ENCODE results near the gene SHROOM3. TPM values are rescaled to one million over a fixed set of nuclear protein-coding genes. Genes with fewer than 3 reads are reported as not detected.

Gene SHROOM3
- total and polyA plus RNA-seq, 4 donors = 4.7 to 25.8 (median 8.7) TPM

- TF ChIP-seq ATF3 (IDR thresholded peaks at IDR 0.05) (peak; percentile 54), FOXA2 (IDR thresholded peaks at IDR 0.05) (no peak), JUND (IDR thresholded peaks at IDR 0.05) (peak; percentile 87 to 90), EGR1 (IDR thresholded peaks at IDR 0.05; ENCODE audit: low read depth in 2 of 2) (no peak), RXRA (IDR thresholded peaks at IDR 0.05) (peak; percentile 85 to 88), FOXA1 (IDR thresholded peaks at IDR 0.05) (no peak), MAX (IDR thresholded peaks at IDR 0.05) (peak; percentile 36)
Observed at GRCh38 chr4:76525751-76526150, 90.7 kb downstream of the SHROOM3 start (continued).

DNA sequence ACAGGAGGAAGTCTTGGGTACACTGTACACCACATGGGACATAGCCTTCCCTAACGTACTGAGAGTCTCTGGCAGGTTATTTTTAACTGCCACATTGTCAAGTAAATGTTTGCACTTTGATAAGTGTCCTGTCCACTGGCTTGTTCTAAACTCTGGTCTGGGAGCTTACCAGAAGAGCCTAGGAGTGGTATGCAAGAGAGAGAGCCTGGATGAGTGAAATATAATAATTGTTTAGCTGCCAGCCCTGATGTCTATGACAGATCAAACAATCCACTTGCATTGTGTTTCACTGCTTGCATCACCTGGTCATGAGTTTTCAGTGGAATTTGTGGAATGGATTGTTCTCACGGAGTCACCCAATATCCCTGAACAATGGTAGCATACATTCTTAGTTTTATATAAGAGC lies 91.6 kb downstream of the SHROOM3 start:
- DNase-seq (ENCODE audit: low spot score) = no peak
- H3K4me3 ChIP-seq (ENCODE audit: low read depth in 1 of 3, low read length in 3 of 3) = no peak overlapping the region
- TF ChIP-seq GABPA (IDR thresholded peaks at IDR 0.05 in 1 of 2, conservative IDR thresholded peaks at IDR 0.05 in 1 of 2) (peak in 1 of 2 donors; percentile 30), EGR1 (IDR thresholded peaks at IDR 0.05; ENCODE audit: low read depth in 2 of 2) (peak in 1 of 2 donors; percentile 35), HNF4A (conservative IDR thresholded peaks at IDR 0.05) (peak; percentile 84 to 87), YY1 (IDR thresholded peaks at IDR 0.05) (peak; percentile 89), HNF4G (IDR thresholded peaks at IDR 0.05) (peak; percentile 68), TAF1 (conservative IDR thresholded peaks at IDR 0.05) (peak; percentile 87), FOXA1 (IDR thresholded peaks at IDR 0.05) (peak; percentile 71), REST (IDR thresholded peaks at IDR 0.05) (peak; percentile 80), MAX (IDR thresholded peaks at IDR 0.05) (peak; percentile 83), SP1 (IDR thresholded peaks at IDR 0.05) (peak; percentile 91), RXRA (IDR thresholded peaks at IDR 0.05) (peak; percentile 78 to 86), RAD21 (IDR thresholded peaks at IDR 0.05) (peak; percentile 62 to 71), ATF3 (IDR thresholded peaks at IDR 0.05) (peak; percentile 94), FOXA2 (IDR thresholded peaks at IDR 0.05) (peak; percentile 59), JUND (IDR thresholded peaks at IDR 0.05) (peak; percentile 71 to 81), NR2F2 (IDR thresholded peaks at IDR 0.05) (no peak)
- TF ChIP-seq, protein P1, sequence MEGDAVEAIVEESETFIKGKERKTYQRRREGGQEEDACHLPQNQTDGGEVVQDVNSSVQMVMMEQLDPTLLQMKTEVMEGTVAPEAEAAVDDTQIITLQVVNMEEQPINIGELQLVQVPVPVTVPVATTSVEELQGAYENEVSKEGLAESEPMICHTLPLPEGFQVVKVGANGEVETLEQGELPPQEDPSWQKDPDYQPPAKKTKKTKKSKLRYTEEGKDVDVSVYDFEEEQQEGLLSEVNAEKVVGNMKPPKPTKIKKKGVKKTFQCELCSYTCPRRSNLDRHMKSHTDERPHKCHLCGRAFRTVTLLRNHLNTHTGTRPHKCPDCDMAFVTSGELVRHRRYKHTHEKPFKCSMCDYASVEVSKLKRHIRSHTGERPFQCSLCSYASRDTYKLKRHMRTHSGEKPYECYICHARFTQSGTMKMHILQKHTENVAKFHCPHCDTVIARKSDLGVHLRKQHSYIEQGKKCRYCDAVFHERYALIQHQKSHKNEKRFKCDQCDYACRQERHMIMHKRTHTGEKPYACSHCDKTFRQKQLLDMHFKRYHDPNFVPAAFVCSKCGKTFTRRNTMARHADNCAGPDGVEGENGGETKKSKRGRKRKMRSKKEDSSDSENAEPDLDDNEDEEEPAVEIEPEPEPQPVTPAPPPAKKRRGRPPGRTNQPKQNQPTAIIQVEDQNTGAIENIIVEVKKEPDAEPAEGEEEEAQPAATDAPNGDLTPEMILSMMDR (IDR thresholded peaks at IDR 0.05; ENCODE audit: low read depth, low read length, missing input control) = no peak
- TF ChIP-seq, protein P2, sequence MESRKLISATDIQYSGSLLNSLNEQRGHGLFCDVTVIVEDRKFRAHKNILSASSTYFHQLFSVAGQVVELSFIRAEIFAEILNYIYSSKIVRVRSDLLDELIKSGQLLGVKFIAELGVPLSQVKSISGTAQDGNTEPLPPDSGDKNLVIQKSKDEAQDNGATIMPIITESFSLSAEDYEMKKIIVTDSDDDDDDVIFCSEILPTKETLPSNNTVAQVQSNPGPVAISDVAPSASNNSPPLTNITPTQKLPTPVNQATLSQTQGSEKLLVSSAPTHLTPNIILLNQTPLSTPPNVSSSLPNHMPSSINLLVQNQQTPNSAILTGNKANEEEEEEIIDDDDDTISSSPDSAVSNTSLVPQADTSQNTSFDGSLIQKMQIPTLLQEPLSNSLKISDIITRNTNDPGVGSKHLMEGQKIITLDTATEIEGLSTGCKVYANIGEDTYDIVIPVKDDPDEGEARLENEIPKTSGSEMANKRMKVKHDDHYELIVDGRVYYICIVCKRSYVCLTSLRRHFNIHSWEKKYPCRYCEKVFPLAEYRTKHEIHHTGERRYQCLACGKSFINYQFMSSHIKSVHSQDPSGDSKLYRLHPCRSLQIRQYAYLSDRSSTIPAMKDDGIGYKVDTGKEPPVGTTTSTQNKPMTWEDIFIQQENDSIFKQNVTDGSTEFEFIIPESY (IDR thresholded peaks at IDR 0.05) = peak; percentile 92
- H3K36me3 ChIP-seq (ENCODE audit: control insufficient read depth in 4 of 4, insufficient read depth in 3 of 4, low read depth in 1 of 4, low read length in 3 of 4) = no peaks in the 10 kb centered on the region
- H3K9ac ChIP-seq (ENCODE audit: low read depth in 1 of 2, low read length in 2 of 2) = peak overlapping the region in 1 of 2 donors; percentile 50
- H3K4me1 ChIP-seq (ENCODE audit: control insufficient read depth in 4 of 4, insufficient read depth in 4 of 4, low read length in 3 of 4) = peaks cover 4 to 20% (median 11%) of the 10 kb centered on the region in 4 donors
- H3K9me3 ChIP-seq (ENCODE audit: control insufficient read depth in 4 of 4, low read length in 3 of 4) = no peaks in the 10 kb centered on the region
- 14% methylated on average over 2 of the region's 2 CpGs for WGBS
- no peaks in the 10 kb centered on the region for H3K27me3 ChIP-seq (ENCODE audit: control insufficient read depth in 4 of 4, insufficient read depth in 4 of 4, low read length in 3 of 4)
- peak overlapping the region; percentile 81 to 86 for H3K27ac ChIP-seq (ENCODE audit: low read depth in 1 of 2, low read length in 2 of 2)

All from liver (tissue), 9 donors.